Choroid plexus epithelial cell (primary cell): ENCODE data around the gene KAT5.
A peak's percentile ranks its signal among the peaks of the same experiment; 100 is the strongest.

ENCODE experiments used
- DNase-seq: peaks from one replicate; pipeline ENCODE4 v3.0.0-alpha.2; 2010; ENCODE audit warnings: low read depth
- H3K4me3 ChIP-seq: 2 replicates; pipeline ENCODE4 v1.5.1; 2011; ENCODE audit warnings: low read depth, mild to moderate bottlenecking, control low read depth, low read length, moderate library complexity
- CTCF ChIP-seq: conservative IDR thresholded peaks from 2 replicates; pipeline ENCODE4 v1.5.1; 2011; ENCODE audit warnings: low read depth, mild to moderate bottlenecking, control low read depth, inconsistent platforms, low read length, moderate library complexity

The KAT5 gene

GRCh38 chr11:65710421-65710820 lies 1.6 kb upstream of the KAT5 start:
- TF ChIP-seq CTCF, result no peak
- no peak for DNase-seq
- no peak overlapping the region for H3K4me3 ChIP-seq

- TF ChIP-seq CTCF, result no peak
- peak overlapping the region; percentile 88 for H3K4me3 ChIP-seq
- no peak for DNase-seq
These were observed 603 bp downstream of the KAT5 start for GRCh38 chr11:65712633-65713076.

- no peak for DNase-seq
- no peak for TF ChIP-seq CTCF
- H3K4me3 ChIP-seq, result peak overlapping the region; percentile 88
These were observed 1.3 kb downstream of the KAT5 start for GRCh38 chr11:65713212-65713969.

GRCh38 chr11:65714433-65714832 lies 2.4 kb downstream of the KAT5 start:
- H3K4me3 ChIP-seq, result no peak overlapping the region
- no peak for DNase-seq
- TF ChIP-seq CTCF, result no peak

- H3K4me3 ChIP-seq, result no peak overlapping the region
- no peak for DNase-seq
- TF ChIP-seq CTCF, result no peak
These were observed 4.2 kb downstream of the KAT5 start for GRCh38 chr11:65716302-65716701.

GRCh38 chr11:65716774-65717405 lies 4.8 kb downstream of the KAT5 start:
- no peak for TF ChIP-seq CTCF
- DNase-seq, result no peak
- H3K4me3 ChIP-seq, result no peak overlapping the region

- DNase-seq, result no peak
- TF ChIP-seq CTCF, result no peak
- no peak overlapping the region for H3K4me3 ChIP-seq
These were observed 5.9 kb downstream of the KAT5 start for GRCh38 chr11:65717906-65718305.
